GM18511 (cell line): Measurements from ENCODE around the gene FGFBP1.
A peak's percentile ranks its signal among the peaks of the same experiment; 100 is the strongest.

Source experiments
- ATAC-seq: cut with Tn5 transposase; IDR thresholded peaks from one replicate; pipeline ENCODE4 v1.9.1; 2021; ENCODE audit warnings: mild to moderate bottlenecking, moderate library complexity; ENCODE audit not compliant: unreplicated experiment

The FGFBP1 gene

GRCh38 chr4:15938640-15939039 is at the start of gene FGFBP1:
TSS of gene FGFBP1 (minus strand) at chr4:15938740. CDS start at chr4:15936632, 2,108 bp downstream.
- ATAC-seq, result no peak

GRCh38 chr4:15988222-15988621 is 49.7 kb upstream of the FGFBP1 start:
- no peak for ATAC-seq

GRCh38 chr4:15986907-15987306 is 48.4 kb upstream of the FGFBP1 start:
- ATAC-seq, result no peak

GRCh38 chr4:15983610-15984009 is 45.1 kb upstream of the FGFBP1 start:
- ATAC-seq, result no peak

- ATAC-seq, result no peak
These were observed 44.4 kb upstream of the FGFBP1 start for GRCh38 chr4:15982842-15983524.

- no peak for ATAC-seq
These were observed 38.2 kb upstream of the FGFBP1 start for GRCh38 chr4:15976456-15977447.

- no peak for ATAC-seq
These were observed 32.7 kb upstream of the FGFBP1 start for GRCh38 chr4:15971068-15971801.

- no peak for ATAC-seq
These were observed 30.2 kb upstream of the FGFBP1 start for GRCh38 chr4:15968551-15969300.

- ATAC-seq, result no peak
These were observed 26.8 kb upstream of the FGFBP1 start for GRCh38 chr4:15965325-15965724.

- no peak for ATAC-seq
These were observed 25.6 kb upstream of the FGFBP1 start for GRCh38 chr4:15964159-15964558.

GRCh38 chr4:15963576-15963975 is 25.0 kb upstream of the FGFBP1 start:
- peak; percentile 83 for ATAC-seq

GRCh38 chr4:15963001-15963451 is 24.5 kb upstream of the FGFBP1 start, which contains the start of gene FGFBP2:
TSS of gene FGFBP2 (minus strand) at chr4:15963175. CDS start at chr4:15963129, 46 bp downstream.
- ATAC-seq, result peak; percentile 77

GRCh38 chr4:15961781-15962510 is 23.4 kb upstream of the FGFBP1 start:
- no peak for ATAC-seq

GRCh38 chr4:15958562-15958961 is 20.0 kb upstream of the FGFBP1 start:
- no peak for ATAC-seq

- ATAC-seq, result peak; percentile 96
These were observed 17.8 kb upstream of the FGFBP1 start for GRCh38 chr4:15956179-15956850.

GRCh38 chr4:15955670-15956069 is 17.1 kb upstream of the FGFBP1 start:
- no peak for ATAC-seq

GRCh38 chr4:15953625-15954024 is 15.1 kb upstream of the FGFBP1 start:
- no peak for ATAC-seq

- ATAC-seq, result no peak
These were observed 13.2 kb upstream of the FGFBP1 start for GRCh38 chr4:15951781-15952180.

GRCh38 chr4:15948826-15949225 is 10.3 kb upstream of the FGFBP1 start:
- no peak for ATAC-seq
